GM23248 (cell line): Measurements from ENCODE around the gene DACH1.

Experiments
- EZH2 ChIP-seq: fragments of 200-600 bp; sonication (generic); IDR thresholded peaks from 2 replicates; pipeline ENCODE4 v1.6.1; 2018; ENCODE audit warnings: antibody characterized with exemption, mild to moderate bottlenecking; ENCODE audit not compliant: insufficient read depth, poor library complexity, severe bottlenecking
- EZH2phosphoT487 ChIP-seq: fragments of 200-600 bp; sonication (generic); IDR thresholded peaks from 2 replicates; pipeline ENCODE4 v1.6.1; 2018; ENCODE audit warnings: antibody characterized with exemption, moderate library complexity, mild to moderate bottlenecking, low read depth; ENCODE audit not compliant: insufficient read depth

- TF ChIP-seq EZH2 (no peak), EZH2phosphoT487 (no peak)
Observed at GRCh38 chr13:71632206-71632605, 234.8 kb downstream of the DACH1 start.
